Measurements from ENCODE around the gene MINAR2.

The MINAR2 gene

DNA sequence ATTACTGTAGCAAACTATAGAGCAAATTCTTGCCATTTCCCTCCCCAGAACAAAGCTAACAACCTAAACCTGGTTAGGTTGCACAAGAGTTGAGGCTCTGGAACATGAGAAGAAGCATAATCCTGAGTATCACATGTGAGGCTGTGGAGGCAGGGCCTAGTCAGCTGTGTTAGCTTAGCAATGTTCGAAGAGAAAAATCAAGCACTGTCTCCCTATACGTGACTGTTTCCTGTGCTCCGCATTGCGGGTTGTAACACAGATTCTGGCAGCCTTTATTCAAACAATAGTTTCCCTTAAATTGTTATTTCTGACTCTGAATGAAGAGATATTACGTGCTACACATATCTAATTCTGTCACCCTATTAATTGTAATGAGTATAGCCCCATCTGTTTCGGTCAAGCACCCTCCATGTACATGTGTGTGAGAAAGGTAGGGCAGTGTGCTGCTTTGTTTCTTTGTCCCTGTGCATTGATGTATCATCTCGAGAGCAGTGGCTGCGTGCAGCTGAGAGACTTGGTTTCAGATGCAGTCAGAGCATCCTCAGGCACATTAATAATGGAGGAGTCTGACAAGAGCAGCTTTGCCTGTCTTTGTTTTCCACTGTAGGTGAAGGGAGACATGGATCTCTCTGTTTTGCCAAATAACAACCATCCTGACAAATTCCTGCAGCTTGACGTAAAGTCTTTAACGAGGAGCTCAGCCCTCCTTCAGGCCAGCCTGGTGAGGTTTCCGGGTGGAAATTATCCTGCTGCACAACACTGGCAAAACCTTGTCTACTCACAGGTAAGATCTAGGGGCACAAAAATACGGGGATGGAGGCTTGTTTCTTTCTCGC, at the start of gene MINAR2:
Gene MINAR2, plus strand, starts transcription at position 523 of the 836 bp plus-strand sequence. Its CDS starts 97 bp downstream, at position 620.
- no peak for DNase-seq (ENCODE audit: low read depth)

- no peak for DNase-seq (ENCODE audit: low read depth)
Measured at GRCh38 chr5:129698661-129699060, 49.2 kb upstream of the MINAR2 start.

DNA sequence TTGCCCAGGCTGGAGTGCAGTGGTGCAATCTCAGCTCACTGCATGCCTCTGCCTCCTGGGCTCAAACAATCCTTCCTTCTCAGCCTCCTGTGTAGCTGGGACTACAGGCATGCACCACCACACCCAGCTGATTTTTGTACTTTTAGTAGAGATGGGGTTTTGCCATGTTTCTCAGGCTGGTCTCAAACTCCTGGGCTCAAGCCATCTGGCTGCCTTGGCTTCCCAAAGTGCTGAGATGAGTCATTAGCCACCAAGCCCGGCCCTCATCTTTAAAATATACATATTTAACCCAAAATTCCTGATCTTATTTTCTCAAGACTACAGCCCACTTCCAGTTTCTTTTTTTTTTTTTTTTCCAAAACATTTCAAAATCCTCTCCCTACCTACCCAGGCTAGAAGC, 31.7 kb upstream of the MINAR2 start:
- DNase-seq (ENCODE audit: low read depth), result no peak

DNA sequence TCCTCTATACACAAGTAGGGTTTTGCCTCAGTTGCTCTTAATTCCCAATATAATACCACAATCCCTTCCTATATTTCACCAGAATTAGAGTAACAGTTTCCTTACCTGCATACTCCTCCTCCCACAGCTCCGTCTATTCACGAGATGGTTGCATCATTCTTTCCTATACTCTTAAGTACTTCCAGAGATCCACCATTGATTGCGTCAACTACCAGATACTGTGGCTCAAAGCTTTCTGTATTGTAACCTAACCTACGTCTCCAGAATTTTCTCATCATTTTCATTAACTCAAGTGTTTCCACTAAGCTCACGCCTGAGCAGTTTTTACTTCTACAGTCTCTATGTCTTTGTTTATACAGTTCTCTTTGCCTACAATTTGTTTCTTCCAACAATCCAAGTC, 31.2 kb upstream of the MINAR2 start:
- DNase-seq (ENCODE audit: low read depth), result no peak

- DNase-seq (ENCODE audit: low read depth), result no peak
Measured at GRCh38 chr5:129717751-129718310, 30.1 kb upstream of the MINAR2 start.

DNA sequence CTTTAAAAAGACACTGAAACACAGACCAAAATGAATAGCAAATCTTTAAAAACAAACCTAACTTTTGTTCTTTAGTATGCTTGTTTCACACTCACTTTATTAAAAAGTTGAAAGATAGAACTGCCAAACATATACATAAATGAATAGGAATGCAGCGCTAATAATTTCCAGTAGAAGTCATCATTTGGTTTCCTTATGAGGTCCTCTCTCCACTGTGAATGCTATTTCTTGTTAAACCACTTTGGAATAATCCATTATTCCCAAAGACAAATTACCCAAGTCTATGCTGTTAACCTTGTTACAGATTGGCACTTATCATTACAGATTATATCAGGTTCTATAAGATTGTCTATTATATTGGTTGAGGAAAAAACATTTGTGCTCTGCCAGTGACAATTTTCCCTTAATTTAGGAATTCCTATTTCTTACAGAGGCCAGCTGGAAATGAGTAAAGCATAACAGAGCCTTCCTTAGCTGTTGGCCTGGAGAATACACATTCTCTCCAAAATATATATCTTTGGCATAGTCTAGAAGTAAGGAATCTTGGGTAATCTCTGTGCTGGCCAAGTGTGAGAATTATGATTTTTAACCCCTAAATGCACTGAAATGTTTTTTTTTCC, 29.3 kb upstream of the MINAR2 start:
- DNase-seq (ENCODE audit: low read depth), result no peak

DNA sequence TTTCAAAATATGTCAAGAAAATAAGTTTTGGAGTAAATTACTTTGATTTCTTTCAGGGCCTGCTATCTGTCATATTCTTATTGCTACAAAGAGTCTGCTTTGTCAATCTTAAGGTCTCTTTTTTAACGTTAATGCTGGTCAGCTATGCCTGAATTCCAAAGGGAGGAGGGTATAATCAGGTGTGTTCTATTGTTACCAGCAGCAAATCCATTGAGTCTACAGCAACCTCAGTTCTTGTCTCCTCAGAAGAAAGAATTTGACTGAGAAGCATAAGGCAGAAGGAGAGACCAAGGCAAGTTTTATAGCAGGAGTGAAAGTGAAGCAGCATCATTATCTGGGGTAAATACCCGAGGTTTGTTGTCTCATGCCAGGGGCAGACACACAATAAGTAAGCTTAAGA, 23.7 kb upstream of the MINAR2 start:
- DNase-seq (ENCODE audit: low read depth), result no peak

DNA sequence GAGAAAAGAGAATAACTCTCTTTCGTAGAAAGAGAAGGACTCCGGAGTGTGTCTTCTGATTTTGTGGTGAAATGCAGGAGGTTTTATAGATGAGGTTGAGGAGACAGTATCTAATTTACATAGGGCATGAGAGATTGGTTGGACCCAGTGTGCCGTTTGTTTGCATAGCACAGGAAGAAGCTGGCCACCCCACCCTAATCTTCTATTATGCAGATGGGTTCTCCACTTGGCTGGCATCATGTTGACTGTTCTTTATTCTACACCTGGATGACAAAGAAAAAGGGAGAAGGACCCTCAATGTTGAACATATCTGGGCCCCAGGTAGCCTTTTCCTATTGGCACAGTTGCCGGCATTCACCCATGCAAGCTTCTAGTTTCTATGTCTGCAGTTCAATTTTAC, 23.2 kb upstream of the MINAR2 start:
- no peak for DNase-seq (ENCODE audit: low read depth)

DNA sequence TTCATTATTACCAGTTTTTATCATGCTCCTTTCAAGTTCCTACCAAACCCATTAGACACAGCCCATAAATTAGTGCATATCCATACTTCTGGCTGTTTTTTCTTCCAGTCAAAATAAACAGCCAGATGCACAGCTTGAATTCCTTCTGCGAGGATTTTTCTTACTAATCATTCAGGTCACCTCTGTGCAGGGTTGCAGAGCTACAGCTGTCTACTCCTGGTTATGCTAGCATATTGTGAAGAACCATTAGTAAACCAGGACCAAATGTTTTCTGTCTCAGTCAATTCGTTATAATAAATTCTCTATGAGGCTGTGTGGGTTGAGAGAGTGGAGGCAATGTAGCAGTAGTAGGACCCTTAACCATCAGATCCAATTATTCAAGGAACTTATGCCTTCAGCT, 8.1 kb upstream of the MINAR2 start:
- no peak for DNase-seq (ENCODE audit: low read depth)

DNA sequence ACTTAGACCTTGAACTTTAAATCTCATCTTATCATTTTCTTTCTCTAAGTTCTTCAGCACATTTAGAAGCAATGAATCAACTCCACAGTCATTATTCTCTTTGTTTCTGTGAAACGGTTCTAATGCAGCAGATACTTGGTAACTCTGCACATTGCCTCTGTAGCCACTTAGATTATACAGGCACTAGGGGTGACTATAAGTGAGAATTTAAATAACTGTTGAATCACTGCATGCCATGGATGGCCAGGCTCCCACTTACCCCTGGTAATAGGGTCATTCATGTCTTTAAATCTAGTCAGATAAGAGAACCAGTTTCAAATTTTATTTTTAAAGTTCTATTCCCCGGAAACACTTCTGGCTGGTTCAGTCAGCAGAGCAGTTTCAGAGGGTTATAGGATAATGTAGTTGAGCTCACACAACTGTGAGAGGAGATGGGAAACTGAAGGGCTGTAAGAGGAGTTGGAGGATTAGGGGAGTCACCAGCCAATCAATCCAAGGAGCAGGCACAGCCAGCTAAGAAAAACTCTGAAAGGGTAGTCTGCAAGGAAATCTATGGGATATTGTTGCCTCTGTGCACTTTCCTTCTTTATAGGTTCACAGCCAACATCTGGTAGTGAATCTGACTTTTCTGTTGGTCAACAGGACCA, 4.2 kb upstream of the MINAR2 start:
- no peak for DNase-seq (ENCODE audit: low read depth)

- no peak for DNase-seq (ENCODE audit: low read depth)
Measured at GRCh38 chr5:129745997-129746396, 1.9 kb upstream of the MINAR2 start.

DNA sequence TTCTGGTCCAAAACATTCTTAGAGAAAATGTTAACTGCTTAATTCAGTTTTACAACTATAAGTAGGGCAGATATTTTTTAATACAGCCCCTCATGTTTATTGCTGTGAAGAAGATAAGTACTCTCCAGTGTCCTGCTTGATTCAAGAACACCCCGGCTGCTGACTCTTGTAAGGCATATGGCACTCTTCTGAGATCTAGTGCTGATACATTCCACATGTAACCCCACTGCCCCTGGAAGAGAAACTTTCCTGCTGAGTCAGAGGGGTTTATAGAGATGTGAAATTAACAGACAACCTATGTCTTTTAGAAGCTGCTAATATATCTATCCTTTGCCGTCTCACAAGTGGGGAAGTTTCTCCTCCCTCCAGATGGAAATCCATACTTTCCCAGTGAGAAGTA, 1.0 kb upstream of the MINAR2 start:
- no peak for DNase-seq (ENCODE audit: low read depth)

GRCh38 chr5:129748913-129749880, 1.3 kb downstream of the MINAR2 start:
- DNase-seq (ENCODE audit: low read depth), result no peak

GRCh38 chr5:129760636-129761325, 12.9 kb downstream of the MINAR2 start:
- no peak for DNase-seq (ENCODE audit: low read depth)

DNA sequence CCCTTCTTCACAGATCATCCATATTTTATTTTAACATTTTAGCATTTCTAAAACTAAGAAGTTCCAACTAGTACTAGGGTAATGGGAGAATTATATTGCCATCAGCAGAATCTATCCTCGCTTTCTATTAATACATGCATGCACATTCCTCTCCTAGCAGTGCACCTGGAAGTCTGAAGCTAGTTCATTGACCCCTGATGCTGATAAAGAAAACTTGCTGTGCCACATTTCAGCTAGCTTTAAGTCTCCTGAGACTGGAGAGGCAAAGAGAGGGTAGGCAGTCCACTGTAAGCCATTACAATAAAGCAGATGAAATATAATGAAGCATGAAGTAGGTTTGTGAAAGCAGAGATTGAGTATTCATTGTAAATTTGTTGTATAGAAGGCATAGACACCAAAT, 15.8 kb downstream of the MINAR2 start:
- DNase-seq (ENCODE audit: low read depth), result no peak

DNA sequence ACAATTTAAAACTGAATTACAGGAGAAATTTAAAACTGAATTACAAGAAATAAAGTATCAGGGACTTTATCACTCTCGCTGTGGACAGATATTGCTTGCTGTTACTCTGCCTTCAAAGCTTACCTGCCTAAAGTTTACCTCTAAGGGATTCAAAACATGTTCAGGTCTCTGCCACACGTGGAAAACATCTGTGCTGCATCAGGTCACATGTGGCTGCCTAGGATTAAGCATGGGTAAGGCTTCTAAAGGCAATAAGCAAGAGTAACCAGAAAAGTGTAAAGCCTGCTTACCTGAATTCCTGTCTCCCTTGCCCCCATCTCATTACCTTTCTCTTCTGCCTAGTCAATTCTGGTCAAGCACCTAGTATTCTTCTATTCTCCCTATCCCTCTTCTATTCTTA, 18.9 kb downstream of the MINAR2 start:
- DNase-seq (ENCODE audit: low read depth), result no peak

DNA sequence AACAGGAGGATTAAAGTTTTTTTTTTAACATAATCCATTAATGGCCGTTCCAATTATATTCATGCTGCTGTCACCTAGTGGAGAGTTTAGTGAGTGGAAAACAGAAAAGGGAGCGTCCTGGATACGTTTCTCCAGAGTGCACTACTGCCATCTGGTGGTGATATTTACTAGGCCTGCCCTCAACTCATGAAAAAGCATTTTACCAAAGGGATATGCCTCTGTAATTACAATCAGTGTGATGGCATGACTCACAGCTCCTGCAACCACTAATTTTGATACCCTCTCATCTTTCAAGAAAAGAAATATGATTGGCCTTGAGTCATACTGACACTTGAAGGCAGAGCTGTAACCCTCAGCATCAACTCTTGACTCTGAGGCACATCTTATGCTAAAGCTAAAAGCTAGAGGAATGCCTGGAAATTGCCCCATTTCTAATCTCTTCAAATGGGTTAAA, 20.1 kb downstream of the MINAR2 start:
- DNase-seq (ENCODE audit: low read depth), result peak; percentile 16

GRCh38 chr5:129768735-129769134, 20.8 kb downstream of the MINAR2 start:
- DNase-seq (ENCODE audit: low read depth), result no peak

- DNase-seq (ENCODE audit: low read depth), result no peak
Measured at GRCh38 chr5:129770024-129770820, 22.3 kb downstream of the MINAR2 start.
